Astrocyte of the cerebellum (primary cell): ENCODE data around the gene TMEM37.

Experiments
- DNase-seq: peaks from one replicate; pipeline ENCODE4 v3.0.0-alpha.2; 2011; ENCODE audit warnings: low read depth
- H3K4me3 ChIP-seq: 2 replicates; pipeline ENCODE4 v1.5.1; 2011; ENCODE audit warnings: mild to moderate bottlenecking, low read depth, low read length, moderate library complexity
- CTCF ChIP-seq: IDR thresholded peaks from 2 replicates; pipeline ENCODE4 v1.5.1; 2012; ENCODE audit warnings: low read length, low read depth, moderate library complexity, mild to moderate bottlenecking; ENCODE audit errors: missing control alignments
- in situ Hi-C: cut with HindIII; loops from 2 replicates; pipeline ENCODE4 v1.10.0; 2017; ENCODE audit warnings: low sequenced_read_pairs

Gene TMEM37

GRCh38 chr2:119469661-119470297 is 38.1 kb downstream of the TMEM37 start:
- TF ChIP-seq CTCF, result no peak
- no peak overlapping the region for H3K4me3 ChIP-seq
- no peak for DNase-seq
- in situ Hi-C loops, result no loop called here

- no peak for TF ChIP-seq CTCF
- in situ Hi-C loops, result no loop called here
- no peak for DNase-seq
- H3K4me3 ChIP-seq, result no peak overlapping the region
Measured at GRCh38 chr2:119472749-119473148, 41.1 kb downstream of the TMEM37 start.

GRCh38 chr2:119473621-119474370 is 42.1 kb downstream of the TMEM37 start:
- H3K4me3 ChIP-seq, result no peak overlapping the region
- in situ Hi-C loops, result no loop called here
- no peak for DNase-seq
- TF ChIP-seq CTCF, result no peak

- in situ Hi-C loops, result loop anchor here (5.0 kb wide), 1 partner anchor 77 kb away; no protein-coding TSS in a partner anchor
Measured at GRCh38 chr2:119474371-119475224, 42.9 kb downstream of the TMEM37 start.

GRCh38 chr2:119475225-119475856 is 43.7 kb downstream of the TMEM37 start:
- no peak for DNase-seq
- TF ChIP-seq CTCF, result no peak
- in situ Hi-C loops, result loop anchor here (5.0 kb wide), 1 partner anchor 78 kb away; no protein-coding TSS in a partner anchor
- no peak overlapping the region for H3K4me3 ChIP-seq

More at GRCh38 chr2:119474371-119475224, 42.9 kb downstream of the TMEM37 start:
- no peak overlapping the region for H3K4me3 ChIP-seq
- TF ChIP-seq CTCF, result no peak
- DNase-seq, result no peak

GRCh38 chr2:119475857-119476244 is 44.2 kb downstream of the TMEM37 start:
- no peak for TF ChIP-seq CTCF

More at GRCh38 chr2:119475857-119476244, 44.2 kb downstream of the TMEM37 start:
- no peak overlapping the region for H3K4me3 ChIP-seq
- no peak for DNase-seq
- in situ Hi-C loops, result loop anchor here (5.0 kb wide), 1 partner anchor 79 kb away; no protein-coding TSS in a partner anchor
